Neural progenitor cell (in vitro differentiated cells): Measurements from ENCODE around the gene OPRL1.
"Not testable (repeated sequence)": the region's sequence is repeated elsewhere in the genome, so short reads cannot be mapped to it uniquely, and the experiment has no call there.

Experiments used
- EZH2phosphoT487 ChIP-seq: fragments of 200-600 bp; sonication (generic); IDR thresholded peaks from 2 replicates; pipeline ENCODE4 v1.6.1; 2017; ENCODE audit warnings: antibody characterized with exemption
- TF ChIP-seq, protein P1 (sequence below): fragments of 200-600 bp; sonication (generic); IDR thresholded peaks from 2 replicates; pipeline ENCODE4 v1.5.1; 2017; ENCODE audit warnings: antibody characterized with exemption, mild to moderate bottlenecking

DNA sequence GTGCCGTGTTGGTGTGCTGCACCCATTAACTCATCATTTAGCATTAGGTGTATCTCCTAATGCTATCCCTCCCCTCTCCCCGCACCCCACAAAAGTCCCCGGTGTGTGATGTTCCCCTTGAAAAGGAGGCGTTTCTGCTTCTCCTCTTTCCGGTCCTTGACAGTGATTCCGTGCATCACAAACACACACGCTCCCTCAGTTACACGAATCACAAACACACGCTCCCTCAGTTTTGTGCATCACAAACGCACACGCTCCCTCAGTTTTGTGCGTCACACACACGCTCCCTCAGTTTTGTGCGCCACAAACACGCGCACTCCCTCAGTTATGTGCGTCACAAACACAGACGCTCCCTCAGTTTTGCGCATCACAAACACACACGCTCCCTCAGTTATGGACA is 54.9 kb downstream of the OPRL1 start:
- TF ChIP-seq, protein P1, sequence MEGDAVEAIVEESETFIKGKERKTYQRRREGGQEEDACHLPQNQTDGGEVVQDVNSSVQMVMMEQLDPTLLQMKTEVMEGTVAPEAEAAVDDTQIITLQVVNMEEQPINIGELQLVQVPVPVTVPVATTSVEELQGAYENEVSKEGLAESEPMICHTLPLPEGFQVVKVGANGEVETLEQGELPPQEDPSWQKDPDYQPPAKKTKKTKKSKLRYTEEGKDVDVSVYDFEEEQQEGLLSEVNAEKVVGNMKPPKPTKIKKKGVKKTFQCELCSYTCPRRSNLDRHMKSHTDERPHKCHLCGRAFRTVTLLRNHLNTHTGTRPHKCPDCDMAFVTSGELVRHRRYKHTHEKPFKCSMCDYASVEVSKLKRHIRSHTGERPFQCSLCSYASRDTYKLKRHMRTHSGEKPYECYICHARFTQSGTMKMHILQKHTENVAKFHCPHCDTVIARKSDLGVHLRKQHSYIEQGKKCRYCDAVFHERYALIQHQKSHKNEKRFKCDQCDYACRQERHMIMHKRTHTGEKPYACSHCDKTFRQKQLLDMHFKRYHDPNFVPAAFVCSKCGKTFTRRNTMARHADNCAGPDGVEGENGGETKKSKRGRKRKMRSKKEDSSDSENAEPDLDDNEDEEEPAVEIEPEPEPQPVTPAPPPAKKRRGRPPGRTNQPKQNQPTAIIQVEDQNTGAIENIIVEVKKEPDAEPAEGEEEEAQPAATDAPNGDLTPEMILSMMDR, result not testable (repeated sequence)
- not testable (repeated sequence) for TF ChIP-seq EZH2phosphoT487
